HCT116 (cell line): Measurements from ENCODE around the gene RPS27. TPM values are rescaled to one million over a fixed set of nuclear protein-coding genes. Genes with fewer than 3 reads are reported as not detected.
"Not testable (repeated sequence)": the region's sequence is repeated elsewhere in the genome, so short reads cannot be mapped to it uniquely, and the experiment has no call there.

Source experiments
- ATAC-seq: fragments of 200-7000 bp; cut with Tn5 transposase; 2 replicates; pipeline ENCODE4 v1.9.1; 2020; ENCODE audit warnings: mild to moderate bottlenecking, moderate library complexity
- BruUV-seq: library from RNA; stranded (reverse); fragments of 400-500 nt; replicated peaks from 2 replicates; lab custom pipeline; 2021; lab: Mats Ljungman, UMichigan
- CTCF ChIA-PET: fragments of 300-600 bp; sonication (Branson Sonifier 250); formaldehyde crosslinking; loops from one replicate; lab custom pipeline; 2021; ENCODE audit warnings: antibody characterized with exemption; lab: Charles Lee
- POLR2A ChIA-PET: fragments of 300-600, 350-600 bp; sonication (Branson Sonifier 250); formaldehyde crosslinking; loops from one replicate; lab custom pipeline; 2021; ENCODE audit warnings: antibody characterized with exemption; lab: Charles Lee
- RAD21 ChIA-PET, 2 experiments: fragments of 300-600 bp; sonication (Branson Sonifier 250); formaldehyde crosslinking; loops; one replicate each; lab custom pipeline; 2023; ENCODE audit warnings: low total read pairs in 2 of 2; ENCODE audit not compliant: uncharacterized antibody in 2 of 2, unreplicated experiment in 2 of 2, low non-redundant PET in 1 of 2; lab: Charles Lee
- DNase-seq: peaks from one replicate; pipeline ENCODE4 v3.0.0-alpha.2; 2010; ENCODE audit warnings: low read depth, low spot score
- H2AFZ ChIP-seq: fragments of 200-600 bp; shearing (Covaris generic), sonication (generic); 2 replicates; pipeline ENCODE4 v1.6.1; 2017; ENCODE audit warnings: low read depth, mixed run types, mixed read lengths, antibody characterized with exemption, low read length; ENCODE audit not compliant: poor library complexity, severe bottlenecking
- H3K27ac ChIP-seq: 2 replicates; pipeline ENCODE4 v1.5.1; 2012; ENCODE audit warnings: low read depth, low read length
- H3K27me3 ChIP-seq: fragments of 200-600 bp; sonication (generic); 2 replicates; pipeline ENCODE4 v1.6.1; 2016; ENCODE audit warnings: mixed run types, low read length, mixed read lengths; ENCODE audit not compliant: insufficient read depth
- H3K36me3 ChIP-seq, 2 experiments: fragments of 200-500 bp in 1 of 2; fragments of 200-600 bp in 1 of 2; sonication (Bioruptor generic) in 1 of 2; sonication (generic) in 1 of 2; 2 replicates each; pipeline versions ENCODE4 v1.5.1 to v1.6.1; 2014 to 2016; ENCODE audit warnings: low read length in 2 of 2, inconsistent platforms in 1 of 2, mixed read lengths in 1 of 2, mixed run types in 1 of 2; ENCODE audit not compliant: insufficient read depth in 2 of 2, control insufficient read depth in 1 of 2
- H3K4me1 ChIP-seq, 2 experiments: fragments of 200-600 bp in 1 of 2; sonication (generic) in 1 of 2; 2 replicates each; pipeline versions ENCODE4 v1.5.1 to v1.6.1; 2012 to 2017; ENCODE audit warnings: low read length in 2 of 2, inconsistent platforms in 1 of 2, mild to moderate bottlenecking in 1 of 2, mixed read lengths in 1 of 2, mixed run types in 1 of 2, moderate library complexity in 1 of 2; ENCODE audit not compliant: insufficient read depth in 2 of 2, control insufficient read depth in 1 of 2
- H3K4me2 ChIP-seq: fragments of 200-600 bp; sonication (generic); 2 replicates; pipeline ENCODE4 v1.6.1; 2017; ENCODE audit warnings: mixed run types, low read length, mixed read lengths
- H3K4me3 ChIP-seq, 2 experiments: fragments of 200-600 bp in 1 of 2; sonication (generic) in 1 of 2; replicated peaks in 1 of 2; 2 replicates each; pipeline ENCODE4 v1.5.1; 2011 to 2016; ENCODE audit warnings: low read length in 2 of 2, control low read depth in 1 of 2, low read depth in 1 of 2, mild to moderate bottlenecking in 1 of 2, mixed read lengths in 1 of 2, mixed run types in 1 of 2
- H3K79me2 ChIP-seq: fragments of 200-600 bp; sonication (generic); 2 replicates; pipeline ENCODE4 v1.6.1; 2017; ENCODE audit warnings: mild to moderate bottlenecking, mixed run types, low read length, moderate library complexity, mixed read lengths; ENCODE audit not compliant: insufficient read depth
- H3K9ac ChIP-seq: fragments of 200-600 bp; sonication (generic); 2 replicates; pipeline ENCODE4 v1.6.1; 2016; ENCODE audit warnings: low read length, mixed read lengths
- H3K9me2 ChIP-seq: fragments of 200-600 bp; sonication (generic), shearing (Covaris generic); 2 replicates; pipeline ENCODE4 v1.6.1; 2017; ENCODE audit warnings: mixed run types, mild to moderate bottlenecking, moderate library complexity; ENCODE audit not compliant: insufficient read depth
- H3K9me3 ChIP-seq, 2 experiments: fragments of 200-500 bp in 1 of 2; fragments of 200-600 bp in 1 of 2; sonication (Bioruptor generic) in 1 of 2; sonication (generic) in 1 of 2; 2 replicates each; pipeline ENCODE4 v1.6.1; 2014 to 2017; ENCODE audit warnings: low read length in 2 of 2, mixed read lengths in 2 of 2, inconsistent platforms in 1 of 2, low read depth in 1 of 2, mild to moderate bottlenecking in 1 of 2, mixed run types in 1 of 2, moderate library complexity in 1 of 2; ENCODE audit not compliant: control insufficient read depth in 1 of 2, insufficient read depth in 1 of 2
- H4K20me1 ChIP-seq: fragments of 200-600 bp; sonication (generic), shearing (Covaris generic); 2 replicates; pipeline ENCODE4 v1.6.1; 2017; ENCODE audit warnings: mixed run types, mild to moderate bottlenecking, moderate library complexity; ENCODE audit not compliant: insufficient read depth
- CEBPB ChIP-seq: IDR thresholded peaks from 2 replicates; pipeline ENCODE4 v1.6.1; 2012; ENCODE audit warnings: low read depth
- CTCF ChIP-seq, 3 experiments: fragments of 200-600 bp in 1 of 3; sonication (generic) in 1 of 3; IDR thresholded peaks in 2 of 3; conservative IDR thresholded peaks in 1 of 3; 2 replicates each; pipeline ENCODE4 v1.5.1; 2012 to 2017; ENCODE audit warnings: low read depth in 2 of 3, low read length in 2 of 3, antibody characterized with exemption in 1 of 3, borderline replicate concordance in 1 of 3, control low read depth in 1 of 3, mild to moderate bottlenecking in 1 of 3, mixed read lengths in 1 of 3, mixed run types in 1 of 3, moderate library complexity in 1 of 3; ENCODE audit not compliant: insufficient read depth in 1 of 3
- EGR1 ChIP-seq: IDR thresholded peaks from 2 replicates; pipeline ENCODE4 v1.6.1; 2012; ENCODE audit warnings: low read depth
- ELF1 ChIP-seq: IDR thresholded peaks from 2 replicates; pipeline ENCODE4 v1.6.1; 2012; ENCODE audit warnings: low read depth, borderline replicate concordance
- JUND ChIP-seq: IDR thresholded peaks from 2 replicates; pipeline ENCODE4 v1.6.1; 2012
- POLR2AphosphoS5 ChIP-seq: IDR thresholded peaks from 2 replicates; pipeline ENCODE4 v1.6.1; 2011; ENCODE audit warnings: mild to moderate bottlenecking, low read depth, low read length, moderate library complexity
- RAD21 ChIP-seq: IDR thresholded peaks from 2 replicates; pipeline ENCODE4 v1.6.1; 2012; ENCODE audit warnings: low read depth, mild to moderate bottlenecking
- SIN3A ChIP-seq: IDR thresholded peaks from 2 replicates; pipeline ENCODE4 v1.6.1; 2012; ENCODE audit warnings: low read depth
- SRF ChIP-seq: IDR thresholded peaks from 2 replicates; pipeline ENCODE4 v1.6.1; 2012; ENCODE audit warnings: low read depth
- YY1 ChIP-seq: IDR thresholded peaks from 2 replicates; pipeline ENCODE4 v1.6.1; 2011; ENCODE audit warnings: low read length, low read depth, moderate library complexity, mild to moderate bottlenecking; ENCODE audit not compliant: insufficient replicate concordance; ENCODE audit errors: extremely low read depth
- ZBTB33 ChIP-seq: IDR thresholded peaks from 2 replicates; pipeline ENCODE4 v1.6.1; 2011; ENCODE audit warnings: mild to moderate bottlenecking, low read length, moderate library complexity; ENCODE audit not compliant: insufficient replicate concordance; ENCODE audit errors: extremely low read depth
- ZFX ChIP-seq: fragments of 450-650 bp; IDR thresholded peaks from 2 replicates; pipeline ENCODE4 v1.6.1; 2017
- ZNF274 ChIP-seq: fragments of 200-500 bp; sonication (Bioruptor generic); IDR thresholded peaks from 2 replicates; pipeline ENCODE4 v1.6.1; 2014; ENCODE audit warnings: mild to moderate bottlenecking, low read depth, low read length, inconsistent platforms
- intact Hi-C: fragments of 100-400 bp; cut with micrococcal nuclease; formaldehyde crosslinking; loops from 2 replicates; pipeline ENCODE4 v1.10.0; 2022
- total RNA-seq: library from RNA; stranded (reverse); gene quantifications from one replicate; pipeline ENCODE4 v1.2.1, GENCODE V29; 2021; ENCODE audit not compliant: unreplicated experiment

RPS27 gene
- total RNA-seq, 1 experiment from 2014 or later = 1,905 TPM

- POLR2A ChIA-PET = interaction anchor here (0.7 kb wide), 1 partner anchor 10 kb away, joined by 3 read pairs; no protein-coding TSS in a partner anchor
- H3K27me3 ChIP-seq, H3K9ac ChIP-seq, H3K4me3 ChIP-seq, H3K4me2 ChIP-seq, H3K9me2 ChIP-seq, H3K9me3 ChIP-seq, H2AFZ ChIP-seq, H3K27ac ChIP-seq, intact Hi-C loops, ATAC-seq, CTCF ChIA-PET, BruUV-seq, DNase-seq, RAD21 ChIA-PET: not testable (repeated sequence)
- Histone ChIP-seq H4K20me1 (peaks cover 11% of the 10 kb centered on the region; the same call in 1 of the 2 replicates), H3K36me3 (peaks cover 11 to 22% of the 10 kb centered on the region in 2 experiments), H3K4me1 (peaks cover 5 to 22% of the 10 kb centered on the region in 2 experiments), H3K79me2 (peaks cover 10% of the 10 kb centered on the region)
Measured at GRCh38 chr1:153996882-153997281, 6.3 kb downstream of the RPS27 start.

GRCh38 chr1:154000420-154000819, 9.9 kb downstream of the RPS27 start:
- Histone ChIP-seq H2AFZ (no peak overlapping the region), H3K9me3 (no peaks in the 10 kb centered on the region), H3K4me3 (no peak overlapping the region), H3K4me1 (peaks cover 5 to 19% of the 10 kb centered on the region in 2 experiments), H3K27me3 (no peaks in the 10 kb centered on the region), H3K9me2 (no peaks in the 10 kb centered on the region), H4K20me1 (no peaks in the 10 kb centered on the region), H3K79me2 (no peaks in the 10 kb centered on the region), H3K27ac (no peak overlapping the region), H3K9ac (no peak overlapping the region), H3K4me2 (no peak overlapping the region), H3K36me3 (no peaks in the 10 kb centered on the region)
- ChIA-PET POLR2A (interaction anchor here (2.2 kb wide), 1 partner anchor 10 kb away, joined by 23 read pairs; the partner anchor contains the start of gene RPS27), CTCF (no interaction called here), RAD21 (no interaction called here)
- DNase-seq (no peak), ATAC-seq (no peak)
- BruUV-seq = no TSS peak
- intact Hi-C loops = no loop called here
- no peak for TF ChIP-seq CTCF (IDR thresholded peaks at IDR 0.05 in 2 of 3, conservative IDR thresholded peaks at IDR 0.05 in 1 of 3; ENCODE audit: borderline replicate concordance in 1 of 3, insufficient read depth in 1 of 3, low read depth in 2 of 3, low read length in 2 of 3)
- no peak for TF ChIP-seq ZBTB33
- no peak for TF ChIP-seq CEBPB
- no peak for TF ChIP-seq ELF1
- no peak for TF ChIP-seq SIN3A
- no peak for TF ChIP-seq ZNF274
- no peak for TF ChIP-seq POLR2AphosphoS5
- TF ChIP-seq RAD21 = no peak
- TF ChIP-seq YY1 = no peak
- TF ChIP-seq SRF = no peak
- no peak for TF ChIP-seq ZFX
- no peak for TF ChIP-seq EGR1
- no peak for TF ChIP-seq JUND
